H1 (cell line): Measurements from ENCODE around the gene TPPP3. TPM values are rescaled to one million over a fixed set of nuclear protein-coding genes. Genes with fewer than 3 reads are reported as not detected.

ENCODE experiments used
- CTCF ChIA-PET: fragments of 300-600 bp; sonication (Branson Sonifier 250); formaldehyde crosslinking; loops from one replicate; lab custom pipeline; 2021; ENCODE audit not compliant: partially characterized antibody; lab: Charles Lee
- POLR2A ChIA-PET: fragments of 300-600 bp; sonication (Branson Sonifier 250); formaldehyde crosslinking; loops from one replicate; lab custom pipeline; 2021; ENCODE audit warnings: inconsistent platforms; ENCODE audit not compliant: partially characterized antibody; lab: Charles Lee
- DNase-seq, 2 experiments: peaks; one replicate each; pipeline versions ENCODE4 v3.0.0 to v3.0.0-alpha.2; 2010 to 2022; ENCODE audit warnings: low spot score in 2 of 2, low read depth in 1 of 2, mixed read lengths in 1 of 2
- FAIRE-seq: peaks from 2 replicates; lab custom pipeline; 2011; peaks lifted over from hg19 to GRCh38; lab: Jason Lieb, UNC
- H2AFZ ChIP-seq: 2 replicates; pipeline ENCODE4 v1.8.1; 2012; ENCODE audit warnings: low read length, inconsistent platforms
- H2AK5ac ChIP-seq: 2 replicates; pipeline ENCODE4 v1.6.1; 2013; ENCODE audit warnings: low read depth, low read length
- H2BK120ac ChIP-seq: replicated peaks from 2 replicates; pipeline ENCODE3; 2013; ENCODE audit warnings: low read depth, low read length, inconsistent platforms
- H2BK12ac ChIP-seq: 2 replicates; pipeline ENCODE4 v1.6.1; 2013; ENCODE audit warnings: low read depth, low read length
- H2BK15ac ChIP-seq: 2 replicates; pipeline ENCODE4 v1.6.1; 2013; ENCODE audit warnings: low read length
- H2BK20ac ChIP-seq: 2 replicates; pipeline ENCODE4 v1.6.1; 2013; ENCODE audit warnings: low read length
- H2BK5ac ChIP-seq: 2 replicates; pipeline ENCODE4 v1.6.1; 2013; ENCODE audit warnings: low read depth, low read length
- H3K14ac ChIP-seq: 2 replicates; pipeline ENCODE4 v1.6.1; 2013; ENCODE audit warnings: inconsistent platforms; ENCODE audit not compliant: insufficient read length
- H3K18ac ChIP-seq: 2 replicates; pipeline ENCODE4 v1.6.1; 2013; ENCODE audit warnings: low read length; ENCODE audit errors: extremely low read depth
- H3K23ac ChIP-seq: 2 replicates; pipeline ENCODE4 v1.6.1; 2013; ENCODE audit warnings: inconsistent platforms; ENCODE audit not compliant: insufficient read length
- H3K23me2 ChIP-seq: 2 replicates; pipeline ENCODE4 v1.6.1; 2013; ENCODE audit warnings: low read depth, low read length
- H3K27ac ChIP-seq: 2 replicates; pipeline ENCODE4 v1.6.1; 2011; ENCODE audit warnings: low read depth, low read length, inconsistent platforms
- H3K27me3 ChIP-seq, 4 experiments: replicated peaks in 1 of 4; 1 replicate in 1 of 4; 2 replicates in 3 of 4; pipeline versions ENCODE4 v1.6.1 to v1.8.1; 2011 to 2013; ENCODE audit warnings: low read length in 3 of 4, mild to moderate bottlenecking in 3 of 4, inconsistent platforms in 2 of 4, mixed read lengths in 2 of 4, moderate library complexity in 1 of 4; ENCODE audit not compliant: control insufficient read depth in 3 of 4, insufficient read depth in 3 of 4; ENCODE audit errors: extremely low read depth in 1 of 4
- H3K36me3 ChIP-seq, 4 experiments: 2 replicates each; pipeline versions ENCODE4 v1.6.1 to v1.8.1; 2011 to 2013; ENCODE audit warnings: mild to moderate bottlenecking in 4 of 4, low read length in 3 of 4, moderate library complexity in 2 of 4, control low read depth in 1 of 4, inconsistent platforms in 1 of 4; ENCODE audit not compliant: insufficient read depth in 4 of 4, control insufficient read depth in 2 of 4
- H3K4ac ChIP-seq: replicated peaks from 2 replicates; pipeline ENCODE3; 2013; ENCODE audit warnings: low read length, low read depth, mixed read lengths, inconsistent platforms; ENCODE audit not compliant: insufficient read length
- H3K4me1 ChIP-seq, 4 experiments: replicated peaks in 1 of 4; 1 replicate in 1 of 4; 2 replicates in 3 of 4; pipeline versions ENCODE4 v1.6.1 to v1.8.1; 2011 to 2013; ENCODE audit warnings: low read length in 3 of 4, inconsistent platforms in 2 of 4, mixed read lengths in 1 of 4; ENCODE audit not compliant: insufficient read depth in 4 of 4, control insufficient read depth in 3 of 4
- H3K4me2 ChIP-seq, 2 experiments: 2 replicates each; pipeline versions ENCODE4 v1.6.1 to v1.8.1; 2011 to 2013; ENCODE audit warnings: low read depth in 2 of 2, low read length in 2 of 2, control low read depth in 1 of 2, inconsistent platforms in 1 of 2, mild to moderate bottlenecking in 1 of 2; ENCODE audit not compliant: insufficient read depth in 1 of 2
- H3K4me3 ChIP-seq, 4 experiments: fragments of 200-600, 300-600 bp in 1 of 4; sonication (generic), shearing (Covaris generic), sonication (Bioruptor Twin) in 1 of 4; 2 replicates each; pipeline versions ENCODE4 v1.5.1 to v1.8.1; 2011 to 2016; ENCODE audit warnings: low read length in 4 of 4, low read depth in 3 of 4, control low read depth in 2 of 4, inconsistent platforms in 2 of 4, mild to moderate bottlenecking in 2 of 4, mixed read lengths in 1 of 4, moderate library complexity in 1 of 4; ENCODE audit not compliant: insufficient read depth in 2 of 4; ENCODE audit errors: extremely low read depth in 1 of 4
- H3K56ac ChIP-seq: replicated peaks from 2 replicates; pipeline ENCODE3; 2013; ENCODE audit warnings: low read depth, mild to moderate bottlenecking, mixed read lengths, low read length, inconsistent platforms; ENCODE audit not compliant: insufficient read length
- H3K79me1 ChIP-seq: 2 replicates; pipeline ENCODE4 v1.6.1; 2013; ENCODE audit warnings: low read depth, low read length, control low read depth
- H3K79me2 ChIP-seq, 2 experiments: 2 replicates each; pipeline versions ENCODE4 v1.6.1 to v1.8.1; 2012 to 2013; ENCODE audit warnings: low read length in 2 of 2, mild to moderate bottlenecking in 2 of 2, inconsistent platforms in 1 of 2; ENCODE audit not compliant: insufficient read depth in 2 of 2, control insufficient read depth in 1 of 2
- H3K9ac ChIP-seq, 4 experiments: replicated peaks in 1 of 4; 1 replicate in 1 of 4; 2 replicates in 3 of 4; pipeline versions ENCODE4 v1.6.1 to v1.8.1; 2011 to 2013; ENCODE audit warnings: low read depth in 3 of 4, low read length in 3 of 4, control low read depth in 2 of 4, mild to moderate bottlenecking in 2 of 4, moderate library complexity in 2 of 4, inconsistent platforms in 1 of 4; ENCODE audit errors: extremely low read depth in 1 of 4
- H3K9me3 ChIP-seq, 2 experiments: 2 replicates each; pipeline versions ENCODE4 v1.6.1 to v1.8.1; 2012 to 2013; ENCODE audit warnings: mild to moderate bottlenecking in 2 of 2, moderate library complexity in 2 of 2, control low read depth in 1 of 2, inconsistent platforms in 1 of 2, low read depth in 1 of 2, low read length in 1 of 2, mixed read lengths in 1 of 2; ENCODE audit not compliant: insufficient read depth in 2 of 2
- H4K20me1 ChIP-seq, 2 experiments: replicated peaks in 1 of 2; 2 replicates each; pipeline versions ENCODE3 to v1.8.1; 2011 to 2013; ENCODE audit warnings: inconsistent platforms in 2 of 2, low read length in 2 of 2, mild to moderate bottlenecking in 1 of 2; ENCODE audit not compliant: insufficient read depth in 2 of 2, control insufficient read depth in 1 of 2
- H4K5ac ChIP-seq: 2 replicates; pipeline ENCODE4 v1.6.1; 2013; ENCODE audit warnings: low read length, low read depth, mixed read lengths, inconsistent platforms; ENCODE audit not compliant: insufficient read length
- H4K8ac ChIP-seq: 2 replicates; pipeline ENCODE4 v1.8.0; 2013; ENCODE audit warnings: mild to moderate bottlenecking, moderate library complexity, low read length, inconsistent platforms; ENCODE audit not compliant: insufficient read depth; ENCODE audit errors: extremely low read depth
- H4K91ac ChIP-seq: replicated peaks from 2 replicates; pipeline ENCODE3; 2013; ENCODE audit warnings: low read length, mixed read lengths, inconsistent platforms; ENCODE audit not compliant: insufficient read length
- CBX8 ChIP-seq: fragments of 300-800, 300-1000 bp; sonication (generic); IDR thresholded peaks from 2 replicates; pipeline ENCODE4 v1.7.1; 2016; ENCODE audit warnings: low read depth, low read length, borderline replicate concordance
- FOSL1 ChIP-seq: IDR thresholded peaks from 2 replicates; pipeline ENCODE4 v1.6.1; 2011; ENCODE audit warnings: mild to moderate bottlenecking, low read depth, low read length, moderate library complexity; ENCODE audit not compliant: insufficient read depth
- GTF2F1 ChIP-seq: IDR thresholded peaks from 2 replicates; pipeline ENCODE4 v1.6.1; 2012; ENCODE audit warnings: low read depth, low read length, improper control_type of control experiment, borderline replicate concordance
- SAP30 ChIP-seq: fragments of 300-600 bp; sonication (generic); IDR thresholded peaks from 2 replicates; pipeline ENCODE4 v1.7.1; 2012; ENCODE audit warnings: low read length, moderate library complexity, mild to moderate bottlenecking, inconsistent platforms; ENCODE audit not compliant: insufficient read depth, insufficient replicate concordance
- SIRT6 ChIP-seq: IDR thresholded peaks from one replicate; pipeline ENCODE4 v1.7.1; 2012; ENCODE audit warnings: low read length, inconsistent platforms
- SP1 ChIP-seq: IDR thresholded peaks from 2 replicates; pipeline ENCODE4 v1.6.1; 2011; ENCODE audit warnings: low read depth, low read length
- SP4 ChIP-seq: IDR thresholded peaks from 2 replicates; pipeline ENCODE4 v1.6.1; 2012; ENCODE audit warnings: low read length, inconsistent platforms
- SRF ChIP-seq: IDR thresholded peaks from 2 replicates; pipeline ENCODE4 v1.6.1; 2011; ENCODE audit warnings: mild to moderate bottlenecking, low read depth, low read length, moderate library complexity
- TCF12 ChIP-seq: IDR thresholded peaks from 2 replicates; pipeline ENCODE4 v1.6.1; 2011; ENCODE audit warnings: low read depth, mild to moderate bottlenecking, low read length
- WGBS, 2 experiments: shearing (Covaris generic) in 1 of 2; methylation state at CpG; one replicate each; pipeline versions ENCODE4 v1.1.6 to v1.1.7; 2013 to 2015; ENCODE audit warnings: low lambda C conversion rate in 2 of 2, mixed read lengths in 2 of 2, inconsistent platforms in 1 of 2, low coverage in 1 of 2, missing lambda C conversion rate in 1 of 2; ENCODE audit not compliant: insufficient replicate concordance in 2 of 2, insufficient coverage in 1 of 2, insufficient read length in 1 of 2; ENCODE audit errors: extremely low coverage in 1 of 2, missing lambda C conversion rate in 1 of 2; 5-methylcytosine and 5-hydroxymethylcytosine counted together
- polyA plus RNA-seq, 7 experiments: library from polyadenylated mRNA; depleted of rRNA in 3 of 7; stranded (reverse) in 5 of 7; unstranded in 2 of 7; fragments of >200 nt in 5 of 7; fragments of 200-250 nt in 2 of 7; gene quantifications; 1 replicate in 5 of 7; 2 replicates in 1 of 7; 4 replicates in 1 of 7; pipeline versions ENCODE4 v1.2.1 to v1.2.3, GENCODE V29; 2011 to 2013; ENCODE audit warnings: missing spikeins in 2 of 7, mixed read lengths in 2 of 7
- total RNA-seq: library from RNA; stranded (reverse); fragmentation: NEBNext Ultra II Directional; extraction: Animal tissue kit (Norgen Biotek cat#: 25700); gene quantifications from 2 replicates; pipeline ENCODE4 v1.2.1, GENCODE V29; 2021

The TPPP3 gene
- total and polyA plus RNA-seq, 2 of the 8 experiments (the other 6 are each of a cell fraction or from before 2014, with no cell fraction given), result 0.77 to 1.0 TPM

- no peak overlapping the region for H3K4me3 ChIP-seq
- no peak overlapping the region for H3K4ac ChIP-seq
- H3K18ac ChIP-seq, result no peak overlapping the region
- no peak overlapping the region; the same call in 1 of the 2 replicates for H2BK12ac ChIP-seq
- CTCF ChIA-PET, result interaction anchor here (0.7 to 32.4 kb wide), 9 partner anchors 9 to 1349 kb away, joined by 3 to 476 read pairs (median 5); partner anchors contain the start of genes KCTD19, LRRC36 and ZDHHC1
- DNase-seq, result no peak
- H3K9ac ChIP-seq, result no peak overlapping the region
- H3K23ac ChIP-seq, result no peak overlapping the region
- TF ChIP-seq TCF12, result no peak
- TF ChIP-seq GTF2F1, result no peak
- no peak for TF ChIP-seq SP4
- no peak for TF ChIP-seq SAP30
- TF ChIP-seq FOSL1, result no peak
- TF ChIP-seq SRF, result no peak
- no peak for TF ChIP-seq CBX8
- TF ChIP-seq SIRT6, result no peak
- no peak for TF ChIP-seq SP1
- TF ChIP-seq, all 59 proteins: peak for 0
- 86% methylated on average over 8 of the region's 8 CpGs; no CpG with 5 or more reads in 1 of the 2 experiments for WGBS, 2 experiments
- Histone ChIP-seq H2BK120ac (no peak overlapping the region), H3K9me3 (no peaks in the 10 kb centered on the region), H2BK15ac (no peak overlapping the region), H3K23me2 (no peaks in the 10 kb centered on the region), H2AK5ac (no peak overlapping the region), H2AFZ (no peak overlapping the region), H3K27me3 (peaks cover under 1 to 13% (median 8%) of the 10 kb centered on the region in 4 experiments), H3K4me1 (peaks cover 0 to 14% (median 4%) of the 10 kb centered on the region in 4 experiments; a peak in 6 of 7 replicates), H3K79me1 (no peaks in the 10 kb centered on the region), H4K8ac (no peak overlapping the region), H3K79me2 (no peaks in the 10 kb centered on the region), H2BK20ac (no peak overlapping the region), H3K14ac (no peak overlapping the region), H3K36me3 (no peaks in the 10 kb centered on the region), H3K27ac (no peak overlapping the region), H3K4me2 (peak overlapping the region; percentile 22 to 35; a peak in 1 of 4 replicates), H4K5ac (no peak overlapping the region), H2BK5ac (no peak overlapping the region), H4K20me1 (peaks cover under 1 to 3% of the 10 kb centered on the region in 2 experiments), H3K56ac (no peak overlapping the region), H4K91ac (no peak overlapping the region)
- POLR2A ChIA-PET, result interaction anchor here (1.2 to 1.8 kb wide), 2 partner anchors 9 to 14 kb away, joined by 4 to 5 read pairs; no protein-coding TSS in a partner anchor
- FAIRE-seq, result no peak
Observed at GRCh38 chr16:67387479-67388079, 5.7 kb downstream of the TPPP3 start.
